ENCODE data around the gene SCRN1. TPM values are rescaled to one million over a fixed set of nuclear protein-coding genes. Genes with fewer than 3 reads are reported as not detected.

SCRN1 gene, protein sequence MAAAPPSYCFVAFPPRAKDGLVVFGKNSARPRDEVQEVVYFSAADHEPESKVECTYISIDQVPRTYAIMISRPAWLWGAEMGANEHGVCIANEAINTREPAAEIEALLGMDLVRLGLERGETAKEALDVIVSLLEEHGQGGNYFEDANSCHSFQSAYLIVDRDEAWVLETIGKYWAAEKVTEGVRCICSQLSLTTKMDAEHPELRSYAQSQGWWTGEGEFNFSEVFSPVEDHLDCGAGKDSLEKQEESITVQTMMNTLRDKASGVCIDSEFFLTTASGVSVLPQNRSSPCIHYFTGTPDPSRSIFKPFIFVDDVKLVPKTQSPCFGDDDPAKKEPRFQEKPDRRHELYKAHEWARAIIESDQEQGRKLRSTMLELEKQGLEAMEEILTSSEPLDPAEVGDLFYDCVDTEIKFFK
- total RNA-seq: 10 to 100 TPM; 12.0 to 12.2 TPM

DNA sequence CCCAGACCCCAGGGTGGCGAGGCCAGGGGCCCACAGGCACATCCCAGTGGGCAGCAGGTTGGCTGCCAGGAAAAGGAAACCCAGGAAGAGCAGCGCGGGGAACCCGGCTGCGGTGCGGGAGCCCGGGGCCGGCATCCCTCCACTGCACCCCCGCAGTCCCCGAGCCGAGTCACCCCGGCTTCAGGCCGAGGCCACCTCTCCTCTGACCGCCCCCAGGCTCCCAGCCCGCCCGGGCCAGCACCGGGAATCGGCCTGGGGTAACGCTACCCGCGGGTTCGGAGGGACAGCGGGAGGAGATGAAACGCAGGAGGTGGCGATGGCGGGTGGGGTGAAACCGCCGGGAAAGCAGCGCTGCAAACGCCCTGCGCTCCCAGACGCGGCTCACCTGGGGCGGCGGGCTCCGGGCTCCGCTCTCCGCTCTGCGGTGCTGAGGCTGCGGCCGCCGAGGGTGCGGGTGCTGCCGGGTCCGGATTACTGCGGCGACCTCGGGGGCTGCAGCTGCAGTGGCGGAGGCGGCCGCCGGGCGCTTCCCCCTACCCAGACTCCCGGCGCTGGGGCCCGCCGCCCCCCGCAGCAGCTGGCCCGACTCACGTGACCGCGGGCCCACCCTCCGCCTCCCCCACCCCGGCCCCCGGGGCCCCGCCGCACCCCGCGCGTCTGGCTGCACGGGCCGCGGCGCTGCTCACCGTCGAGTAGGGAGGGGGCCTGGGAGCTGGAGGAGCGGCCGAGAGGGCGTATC, at the start of gene SCRN1:
SCRN1 (minus strand) TSS at position 545 of the 739 bp plus-strand sequence. CDS start 20,734 bp downstream, outside the sequence.
- CTCF ChIA-PET: no interaction called here
- H3K4me3 Mint-ChIP-seq: peak within 1 kb of the TSS; percentile 74
- H3K27ac Mint-ChIP-seq: peak within 1 kb of the TSS; percentile 81
- DNase-seq: peak; percentile 31
- no peaks in the 10 kb centered on the region for H3K36me3 Mint-ChIP-seq (ENCODE audit: low read depth)
- ATAC-seq: peak; percentile 71
- POLR2A ChIA-PET: no interaction called here
- peaks cover 19% of the 10 kb centered on the region for H3K4me1 Mint-ChIP-seq (ENCODE audit: low read depth)
- peaks cover 5% of the 10 kb centered on the region for H3K9me3 Mint-ChIP-seq (ENCODE audit: insufficient read depth)
- H3K27me3 Mint-ChIP-seq (ENCODE audit: low read depth): peaks cover 42% of the 10 kb centered on the region

DNA sequence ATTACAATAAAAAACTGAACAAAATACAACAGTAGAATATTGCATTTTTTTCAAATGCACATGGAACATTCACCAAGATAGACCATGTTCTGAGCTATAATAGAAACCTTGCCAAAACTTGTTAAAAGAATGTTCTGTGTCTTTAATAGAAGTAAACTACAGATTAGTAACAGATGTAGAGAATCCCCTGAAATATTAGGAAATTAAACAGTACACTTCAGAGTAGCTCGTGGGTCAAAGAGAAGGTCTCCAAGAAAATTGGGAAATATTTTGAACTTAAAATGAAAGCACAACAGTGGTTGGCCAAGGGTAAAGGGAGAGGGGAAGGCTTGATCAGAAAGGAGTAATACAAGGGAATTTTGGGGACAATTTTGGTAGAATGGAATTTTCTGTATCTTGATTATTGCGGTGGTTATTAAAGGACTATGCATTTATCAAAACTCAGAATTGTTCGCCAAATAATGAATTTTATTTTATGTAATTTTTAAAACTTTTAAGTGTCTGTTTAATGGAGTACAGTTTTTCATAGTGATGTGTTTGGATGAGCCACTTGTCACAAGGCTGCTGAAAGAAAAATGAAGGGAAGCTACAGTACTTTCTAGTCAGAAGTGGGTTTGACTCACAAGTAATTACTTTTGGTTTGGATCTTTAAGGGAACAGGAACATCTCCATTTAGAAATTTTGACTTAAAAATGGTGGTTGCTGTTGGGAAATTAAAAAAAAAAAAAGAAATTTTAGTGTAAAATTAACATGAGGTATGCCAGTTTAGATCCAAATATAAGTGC, 48.8 kb upstream of the SCRN1 start:
- ChIA-PET POLR2A (no interaction called here), CTCF (interaction anchor here (1.2 to 5.7 kb wide), 2 partner anchors 9 to 24 kb away, joined by 3 to 33 read pairs; no protein-coding TSS in a partner anchor)
- no peak for DNase-seq
- ATAC-seq: no peak
- Mint-ChIP-seq H3K9me3 (ENCODE audit: insufficient read depth) (no peaks in the 10 kb centered on the region), H3K36me3 (ENCODE audit: low read depth) (no peaks in the 10 kb centered on the region), H3K27me3 (ENCODE audit: low read depth) (no peaks in the 10 kb centered on the region), H3K4me1 (ENCODE audit: low read depth) (peaks cover 16% of the 10 kb centered on the region), H3K27ac (no peak overlapping the region), H3K4me3 (no peak overlapping the region)

DNA sequence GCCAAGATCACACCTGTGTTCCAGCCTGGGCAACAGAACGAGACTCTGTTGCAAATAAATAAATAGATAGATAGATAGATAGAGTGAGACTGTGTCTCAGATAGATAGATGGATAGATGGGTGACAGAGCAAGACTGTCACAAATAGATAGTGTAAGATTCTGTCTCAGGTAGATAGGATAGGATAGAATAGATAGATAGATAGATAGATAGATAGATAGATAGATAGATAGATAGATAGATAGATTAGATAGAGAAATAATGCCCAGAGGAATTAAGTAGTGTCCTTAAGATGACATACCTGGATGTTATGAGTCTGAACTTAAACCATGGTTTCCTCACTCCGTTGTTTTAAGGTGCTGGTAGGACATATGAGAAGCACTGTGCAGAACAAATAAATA, 46.6 kb upstream of the SCRN1 start:
- no peaks in the 10 kb centered on the region for H3K36me3 Mint-ChIP-seq (ENCODE audit: low read depth)
- ChIA-PET CTCF (interaction anchor here (1.1 kb wide), 1 partner anchor 26 kb away, joined by 3 read pairs; no protein-coding TSS in a partner anchor), POLR2A (no interaction called here)
- H3K4me1 Mint-ChIP-seq (ENCODE audit: low read depth): peaks cover 8% of the 10 kb centered on the region
- ATAC-seq: no peak
- no peak for DNase-seq
- no peaks in the 10 kb centered on the region for H3K9me3 Mint-ChIP-seq (ENCODE audit: insufficient read depth)
- no peak overlapping the region for H3K27ac Mint-ChIP-seq
- H3K27me3 Mint-ChIP-seq (ENCODE audit: low read depth): no peaks in the 10 kb centered on the region
- no peak overlapping the region for H3K4me3 Mint-ChIP-seq

DNA sequence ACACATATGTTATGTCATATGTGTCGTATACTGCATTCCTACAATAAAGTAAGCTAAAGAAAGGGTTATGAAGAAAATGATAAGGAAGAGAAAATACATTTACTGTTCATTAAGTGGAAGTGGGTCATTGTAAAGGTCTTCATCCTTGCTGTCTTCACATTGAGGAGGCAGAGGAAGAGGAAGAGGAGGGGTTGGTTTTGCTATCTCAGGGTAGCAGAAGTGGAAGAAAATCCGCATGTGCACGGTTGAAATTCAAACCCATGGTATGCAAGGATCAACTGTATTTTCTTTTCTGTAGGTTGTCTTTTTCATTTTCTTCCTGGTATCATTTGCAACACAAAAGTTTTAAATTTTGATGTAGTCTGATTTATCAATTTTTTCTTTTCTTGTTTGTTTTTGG, 44.9 kb upstream of the SCRN1 start:
- no peak overlapping the region for H3K4me3 Mint-ChIP-seq
- DNase-seq: no peak
- ChIA-PET POLR2A (no interaction called here), CTCF (interaction anchor here (0.8 kb wide), 1 partner anchor 28 kb away, joined by 3 read pairs; no protein-coding TSS in a partner anchor)
- no peaks in the 10 kb centered on the region for H3K9me3 Mint-ChIP-seq (ENCODE audit: insufficient read depth)
- H3K27ac Mint-ChIP-seq: no peak overlapping the region
- H3K4me1 Mint-ChIP-seq (ENCODE audit: low read depth): peaks cover 4% of the 10 kb centered on the region
- no peaks in the 10 kb centered on the region for H3K27me3 Mint-ChIP-seq (ENCODE audit: low read depth)
- no peak for ATAC-seq
- no peaks in the 10 kb centered on the region for H3K36me3 Mint-ChIP-seq (ENCODE audit: low read depth)

DNA sequence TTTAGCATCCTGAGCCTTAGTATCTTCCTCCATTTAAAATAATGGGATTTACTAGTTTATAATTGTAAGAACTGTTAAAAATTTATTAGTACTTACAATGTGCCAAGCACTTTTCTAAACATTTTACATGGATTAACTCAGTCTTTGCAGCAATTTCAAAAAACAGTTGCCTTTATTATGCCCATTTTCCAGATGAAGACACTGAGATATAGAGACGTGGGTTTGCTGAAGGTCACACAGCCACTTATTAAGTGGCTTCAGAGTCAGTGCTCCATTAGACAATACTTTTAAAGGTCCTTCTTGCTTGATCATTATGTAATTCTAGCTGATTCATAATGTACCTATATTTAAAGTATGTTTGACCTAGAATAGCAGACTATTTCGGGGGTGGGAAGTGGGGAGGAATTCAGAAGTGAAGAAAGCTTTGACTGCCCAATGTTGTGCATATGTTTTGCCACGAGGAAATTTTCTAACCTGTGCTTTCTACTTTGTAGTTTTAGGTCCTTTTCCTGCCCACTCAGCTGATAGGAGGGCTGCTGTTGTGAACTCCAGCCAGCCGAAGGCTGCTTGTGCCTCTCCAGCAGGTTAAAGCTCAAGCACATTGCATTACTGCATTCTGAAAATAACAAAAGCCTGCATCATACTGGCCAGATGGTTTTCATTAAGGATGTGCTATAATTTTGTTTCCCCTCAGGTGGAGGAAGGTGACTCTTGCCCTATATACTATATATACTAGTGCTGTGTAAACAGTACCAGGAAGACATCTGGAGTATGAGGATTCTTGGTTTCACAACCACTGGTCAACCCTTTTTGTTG, 42.9 kb upstream of the SCRN1 start:
- CTCF ChIA-PET: interaction anchor here (5.5 kb wide), 1 partner anchor 29 kb away, joined by 42 read pairs; no protein-coding TSS in a partner anchor
- H3K36me3 Mint-ChIP-seq (ENCODE audit: low read depth): no peaks in the 10 kb centered on the region

DNA sequence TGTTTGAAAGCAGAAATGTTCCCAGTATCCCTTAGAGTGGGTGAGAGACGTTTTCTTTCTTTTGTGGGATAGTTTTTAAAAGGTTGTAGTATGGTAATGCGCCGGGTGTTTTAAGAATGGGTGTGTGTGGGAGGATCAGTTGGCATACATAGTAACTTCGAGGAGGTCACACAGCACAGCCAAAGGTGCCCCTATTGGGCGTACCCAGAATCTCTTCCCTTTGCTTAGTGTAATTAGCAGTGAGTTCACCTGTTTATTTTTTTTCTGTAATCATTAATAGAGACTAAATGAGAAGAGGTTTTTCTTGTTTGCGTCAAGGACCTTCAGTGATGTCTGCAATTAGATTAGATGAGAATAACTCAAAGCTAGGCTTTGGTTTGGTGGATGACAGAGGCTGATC, 40.1 kb upstream of the SCRN1 start:
- no peaks in the 10 kb centered on the region for H3K9me3 Mint-ChIP-seq (ENCODE audit: insufficient read depth)
- ChIA-PET POLR2A (no interaction called here), CTCF (interaction anchor here (0.7 to 5.5 kb wide), 7 partner anchors 9 to 114 kb away, joined by 3 to 42 read pairs (median 3); no protein-coding TSS in a partner anchor)
- ATAC-seq: no peak
- no peak for DNase-seq
- no peak overlapping the region for H3K4me3 Mint-ChIP-seq
- no peak overlapping the region for H3K27ac Mint-ChIP-seq
- no peaks in the 10 kb centered on the region for H3K36me3 Mint-ChIP-seq (ENCODE audit: low read depth)
- H3K4me1 Mint-ChIP-seq (ENCODE audit: low read depth): peaks cover 25% of the 10 kb centered on the region
- no peaks in the 10 kb centered on the region for H3K27me3 Mint-ChIP-seq (ENCODE audit: low read depth)

More for the DNA sequence above, 42.9 kb upstream of the SCRN1 start:
- no peak overlapping the region for H3K4me3 Mint-ChIP-seq
- H3K9me3 Mint-ChIP-seq (ENCODE audit: insufficient read depth): no peaks in the 10 kb centered on the region
- H3K4me1 Mint-ChIP-seq (ENCODE audit: low read depth): peaks cover 9% of the 10 kb centered on the region
- H3K27me3 Mint-ChIP-seq (ENCODE audit: low read depth): no peaks in the 10 kb centered on the region
- ATAC-seq (no peak), DNase-seq (no peak)
- no peak overlapping the region for H3K27ac Mint-ChIP-seq
- POLR2A ChIA-PET: no interaction called here

DNA sequence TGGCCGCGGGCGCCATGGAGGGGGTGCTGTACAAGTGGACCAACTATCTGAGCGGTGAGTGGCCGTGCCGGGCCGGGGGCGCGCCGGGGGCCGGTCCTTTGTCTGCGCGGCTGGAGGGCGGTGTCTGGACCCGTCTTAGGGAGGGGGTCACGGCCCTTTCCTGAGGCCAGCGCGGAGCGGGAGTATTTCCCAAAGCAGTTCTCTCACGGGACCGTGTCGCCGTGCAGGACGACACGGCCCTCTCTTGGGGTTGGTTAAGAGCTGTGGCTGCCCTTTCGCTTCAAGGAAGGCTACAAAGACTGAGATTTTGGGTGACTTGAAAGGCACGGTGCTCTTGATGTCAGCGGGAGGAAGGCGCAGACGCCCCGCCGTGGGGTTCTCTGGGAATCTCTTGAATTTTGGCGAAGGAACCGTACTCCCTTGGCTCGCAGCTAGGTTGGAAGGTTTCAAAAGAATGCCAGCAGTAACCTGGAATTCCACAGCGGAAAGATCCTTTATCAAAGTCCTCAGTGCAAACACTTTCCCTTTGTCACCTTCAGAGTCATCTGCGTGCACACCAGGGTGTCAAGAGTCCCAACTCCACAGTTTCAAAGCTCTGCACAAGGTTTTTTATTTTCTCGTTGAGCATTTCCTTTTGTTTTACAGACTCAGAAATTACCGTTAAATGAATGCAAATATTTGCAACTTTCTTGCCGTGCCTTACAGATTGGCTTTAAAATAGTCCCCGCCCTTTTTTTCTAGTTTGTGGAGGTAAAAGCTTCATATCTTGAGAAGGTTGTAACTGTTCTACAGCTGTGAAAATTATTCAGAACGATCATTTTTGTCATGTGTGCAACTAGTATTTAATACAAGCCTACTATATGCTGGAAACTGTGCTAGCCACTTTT, 39.4 kb upstream of the SCRN1 start:
- no peaks in the 10 kb centered on the region for H3K36me3 Mint-ChIP-seq (ENCODE audit: low read depth)
- ATAC-seq: peak; percentile 10
- peak; percentile 40 for DNase-seq
- H3K27me3 Mint-ChIP-seq (ENCODE audit: low read depth): no peaks in the 10 kb centered on the region
- ChIA-PET POLR2A (interaction anchor here (0.8 to 1.2 kb wide), 2 partner anchors 33 to 475 kb away, joined by 3 to 4 read pairs; partner anchors contain the start of gene GGCT), CTCF (interaction anchor here (0.7 to 5.5 kb wide), 7 partner anchors 10 to 115 kb away, joined by 3 to 42 read pairs (median 3); no protein-coding TSS in a partner anchor)
- peaks cover 28% of the 10 kb centered on the region for H3K4me1 Mint-ChIP-seq (ENCODE audit: low read depth)
- H3K27ac Mint-ChIP-seq: peak overlapping the region; percentile 44
- no peak overlapping the region for H3K4me3 Mint-ChIP-seq
- no peaks in the 10 kb centered on the region for H3K9me3 Mint-ChIP-seq (ENCODE audit: insufficient read depth)

DNA sequence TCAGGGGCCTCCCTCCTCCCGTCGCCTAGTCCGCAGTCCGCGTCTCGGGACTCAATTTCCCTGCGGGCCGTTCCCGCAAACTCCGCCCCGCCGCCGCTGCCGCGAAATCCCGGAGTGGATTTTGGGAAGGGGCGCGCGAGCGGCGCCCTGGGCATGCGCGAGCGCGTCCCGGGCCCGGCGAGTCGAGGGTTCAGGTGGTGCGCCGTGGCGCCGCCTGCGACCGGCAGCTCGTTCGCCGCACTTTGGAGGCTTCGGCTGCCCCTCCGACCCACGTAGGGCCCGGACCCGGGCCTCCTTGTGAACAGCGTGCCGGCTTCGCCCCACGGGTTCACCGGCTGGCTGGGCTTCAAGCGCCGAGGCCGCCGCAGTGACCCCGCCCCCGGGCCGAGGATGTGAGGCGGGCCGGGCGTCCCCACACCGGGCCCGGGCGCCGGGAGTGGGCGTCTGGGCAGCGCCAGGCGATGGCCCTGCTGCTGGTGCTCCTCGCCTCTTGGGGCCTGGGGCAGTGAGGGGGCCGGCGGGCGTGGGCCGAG, 38.7 kb upstream of the SCRN1 start, which contains the start of gene PLEKHA8:
PLEKHA8 (plus strand) TSS at position 197 of the 533 bp plus-strand sequence. CDS start 351 bp downstream, outside the sequence.
- DNase-seq: peak; percentile 87
- peak within 1 kb of the TSS; percentile 86 for H3K27ac Mint-ChIP-seq
- peak within 1 kb of the TSS; percentile 86 for H3K4me3 Mint-ChIP-seq
- H3K9me3 Mint-ChIP-seq (ENCODE audit: insufficient read depth): no peaks in the 10 kb centered on the region
- ChIA-PET CTCF (interaction anchor here (1.0 to 5.5 kb wide), 2 partner anchors 34 to 73 kb away, joined by 3 to 42 read pairs; no protein-coding TSS in a partner anchor), POLR2A (interaction anchor here (1.2 kb wide), 1 partner anchor 476 kb away, joined by 3 read pairs; the partner anchor contains the start of gene GGCT)
- H3K27me3 Mint-ChIP-seq (ENCODE audit: low read depth): no peaks in the 10 kb centered on the region
- H3K36me3 Mint-ChIP-seq (ENCODE audit: low read depth): no peaks in the 10 kb centered on the region
- H3K4me1 Mint-ChIP-seq (ENCODE audit: low read depth): peaks cover 33% of the 10 kb centered on the region
- peak; percentile 59 for ATAC-seq

DNA sequence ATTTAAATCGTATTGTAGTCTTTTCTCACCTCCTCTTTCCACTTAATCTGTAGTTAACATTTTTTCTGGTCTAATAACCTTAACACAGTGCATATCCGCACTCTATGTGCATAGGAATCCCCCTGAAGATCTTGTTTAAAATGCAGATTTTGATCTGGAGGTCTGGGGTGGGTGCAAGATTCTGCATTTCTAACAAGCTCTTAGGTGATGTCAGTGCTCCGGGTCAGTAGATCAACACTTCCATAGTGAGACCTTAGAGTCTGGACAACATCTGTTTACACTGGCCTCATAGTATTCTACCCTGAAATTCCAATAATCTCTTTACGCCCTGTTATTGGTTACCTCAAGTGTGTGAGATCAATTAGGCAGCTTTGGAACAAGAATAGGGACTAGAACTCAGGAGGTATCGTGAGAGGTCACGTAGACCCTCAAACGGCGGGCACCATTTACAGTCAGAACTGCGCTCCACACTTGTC, 38.2 kb upstream of the SCRN1 start:
- no peak for ATAC-seq
- no peaks in the 10 kb centered on the region for H3K9me3 Mint-ChIP-seq (ENCODE audit: insufficient read depth)
- peak; percentile 27 for DNase-seq
- H3K4me1 Mint-ChIP-seq (ENCODE audit: low read depth): peaks cover 33% of the 10 kb centered on the region
- CTCF ChIA-PET: interaction anchor here (0.5 to 5.5 kb wide), 3 partner anchors 34 to 72 kb away, joined by 3 to 42 read pairs (median 3); no protein-coding TSS in a partner anchor
- no peaks in the 10 kb centered on the region for H3K36me3 Mint-ChIP-seq (ENCODE audit: low read depth)
- POLR2A ChIA-PET: interaction anchor here (0.6 to 0.8 kb wide), 2 partner anchors 121 to 833 kb away, joined by 3 to 4 read pairs; no protein-coding TSS in a partner anchor
- peak overlapping the region; percentile 86 for H3K4me3 Mint-ChIP-seq
- no peaks in the 10 kb centered on the region for H3K27me3 Mint-ChIP-seq (ENCODE audit: low read depth)
- peak overlapping the region; percentile 86 for H3K27ac Mint-ChIP-seq

Data from activated CD8-positive, alpha-beta T cell treated with anti-CD3 and anti-CD28 coated beads, Interleukin-2, amount 10 ng/mL, durations not matched to agents 7 days and 5 days (primary cell).